Liver (tissue), 3 donors: Measurements from ENCODE around the gene MEIG1.
"Not testable (repeated sequence)": the region's sequence is repeated elsewhere in the genome, so short reads cannot be mapped to it uniquely, and the experiment has no call there.

ENCODE experiments used
- CTCF ChIP-seq: fragments of 150-350 bp; IDR thresholded peaks from 2 replicates; pipeline ENCODE4 v1.5.1; 2017; ENCODE audit warnings: improper control_type of control experiment, low read depth, low read length; ENCODE audit not compliant: missing input control
- GABPA ChIP-seq, 2 donors: IDR thresholded peaks in 1 of 2; conservative IDR thresholded peaks in 1 of 2; 2 replicates each; pipeline ENCODE4 v1.6.1; 2016; ENCODE audit warnings: antibody characterized with exemption in 2 of 2, mild to moderate bottlenecking in 1 of 2, moderate library complexity in 1 of 2
- RAD21 ChIP-seq, 2 donors: IDR thresholded peaks; 2 replicates each; pipeline ENCODE4 v1.6.1; 2016; ENCODE audit warnings: antibody characterized with exemption in 2 of 2, mild to moderate bottlenecking in 2 of 2
- REST ChIP-seq: IDR thresholded peaks from 2 replicates; pipeline ENCODE4 v1.6.1; 2016; ENCODE audit warnings: antibody characterized with exemption, mild to moderate bottlenecking
- SP1 ChIP-seq: IDR thresholded peaks from 2 replicates; pipeline ENCODE4 v1.6.1; 2018; ENCODE audit warnings: antibody characterized with exemption, mild to moderate bottlenecking
- TAF1 ChIP-seq: conservative IDR thresholded peaks from 2 replicates; pipeline ENCODE4 v1.6.1; 2016; ENCODE audit warnings: antibody characterized with exemption, mild to moderate bottlenecking
- YY1 ChIP-seq: IDR thresholded peaks from 2 replicates; pipeline ENCODE4 v1.6.1; 2016; ENCODE audit warnings: antibody characterized with exemption, mild to moderate bottlenecking
- donor health status: healthy.
- donor health status: healthy.

DNA sequence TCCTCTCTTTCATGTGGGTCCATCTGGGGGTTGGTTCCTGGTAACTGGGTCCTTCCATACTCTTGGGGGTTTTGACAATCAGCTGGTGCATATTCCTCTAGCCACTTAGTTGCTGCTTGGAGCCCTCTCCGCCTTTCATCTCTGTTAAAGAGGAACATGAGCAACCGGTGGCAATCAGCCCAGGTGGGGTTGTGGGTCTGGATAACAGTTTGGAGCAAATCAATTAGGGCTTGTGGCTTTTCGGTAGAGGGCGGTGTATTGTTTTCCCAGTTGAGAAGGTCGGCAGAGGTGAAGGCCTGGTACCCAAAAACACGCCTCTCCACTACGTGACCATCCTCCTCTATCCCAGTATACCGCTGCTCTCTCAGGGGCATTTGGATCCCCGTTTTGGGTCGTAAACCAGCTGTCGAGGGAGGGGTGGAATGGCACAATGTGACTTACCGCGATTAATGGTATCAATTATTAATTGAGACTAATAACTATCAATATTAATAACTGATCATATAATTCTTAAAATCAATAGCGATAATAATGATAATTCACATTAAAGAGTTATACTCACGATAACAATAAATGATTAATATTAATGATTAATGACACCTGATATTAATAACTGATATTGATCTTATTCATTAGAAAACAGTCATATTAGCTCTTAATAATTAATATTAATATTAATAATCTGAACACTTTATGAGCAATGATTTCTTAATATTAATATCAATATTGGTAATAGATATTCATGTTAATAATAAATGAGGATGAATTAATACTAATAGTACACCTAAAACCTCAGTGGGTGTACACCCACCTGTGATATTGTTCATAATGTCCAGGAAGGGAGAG is 15.2 kb downstream of the MEIG1 start:
- not testable (repeated sequence) for TF ChIP-seq RAD21 (IDR thresholded peaks at IDR 0.05); CTCF; GABPA (IDR thresholded peaks at IDR 0.05 in 1 of 2, conservative IDR thresholded peaks at IDR 0.05 in 1 of 2); TAF1; SP1; REST; YY1
